Neuron (in vitro differentiated cells): ENCODE measurements around the gene WDR5B.

ENCODE experiments used
- H2AFZ ChIP-seq: one replicate; pipeline ENCODE4 v1.6.1; 2013; ENCODE audit warnings: low read depth, mild to moderate bottlenecking, inconsistent platforms, low read length, moderate library complexity
- H3K27me3 ChIP-seq: one replicate; pipeline ENCODE4 v1.6.1; 2013; ENCODE audit warnings: low read length; ENCODE audit not compliant: insufficient read depth
- H3K36me3 ChIP-seq: one replicate; pipeline ENCODE4 v1.6.1; 2013; ENCODE audit warnings: low read length; ENCODE audit not compliant: insufficient read depth
- H3K4me1 ChIP-seq: one replicate; pipeline ENCODE4 v1.6.1; 2013; ENCODE audit warnings: low read length; ENCODE audit not compliant: insufficient read depth
- H3K4me3 ChIP-seq: 2 replicates; pipeline ENCODE4 v1.5.1; 2013; ENCODE audit warnings: mild to moderate bottlenecking, low read length, moderate library complexity
- H3K9me3 ChIP-seq: one replicate; pipeline ENCODE4 v1.6.1; 2013; ENCODE audit warnings: low read length

Gene WDR5B

GRCh38 chr3:122398920-122399319, 16.9 kb downstream of the WDR5B start:
- no peaks in the 10 kb centered on the region for H3K36me3 ChIP-seq
- H3K27me3 ChIP-seq: no peaks in the 10 kb centered on the region
- no peak overlapping the region for H3K4me3 ChIP-seq
- H3K9me3 ChIP-seq: no peaks in the 10 kb centered on the region
- H2AFZ ChIP-seq: no peak overlapping the region
- H3K4me1 ChIP-seq: peaks cover 3% of the 10 kb centered on the region

GRCh38 chr3:122397201-122397600, 18.7 kb downstream of the WDR5B start:
- H3K36me3 ChIP-seq: no peaks in the 10 kb centered on the region
- no peaks in the 10 kb centered on the region for H3K27me3 ChIP-seq
- H3K4me3 ChIP-seq: no peak overlapping the region
- H3K4me1 ChIP-seq: peaks cover 4% of the 10 kb centered on the region
- no peak overlapping the region for H2AFZ ChIP-seq
- H3K9me3 ChIP-seq: no peaks in the 10 kb centered on the region

- no peaks in the 10 kb centered on the region for H3K9me3 ChIP-seq
- no peak overlapping the region for H2AFZ ChIP-seq
- no peaks in the 10 kb centered on the region for H3K27me3 ChIP-seq
- H3K4me1 ChIP-seq: peaks cover 8% of the 10 kb centered on the region
- no peak overlapping the region for H3K4me3 ChIP-seq
- no peaks in the 10 kb centered on the region for H3K36me3 ChIP-seq
These were observed 19.4 kb downstream of the WDR5B start for GRCh38 chr3:122396511-122396910.

- H3K27me3 ChIP-seq: no peaks in the 10 kb centered on the region
- H2AFZ ChIP-seq: no peak overlapping the region
- peaks cover 8% of the 10 kb centered on the region for H3K4me1 ChIP-seq
- no peaks in the 10 kb centered on the region for H3K9me3 ChIP-seq
- H3K36me3 ChIP-seq: no peaks in the 10 kb centered on the region
- H3K4me3 ChIP-seq: no peak overlapping the region
These were observed 20.3 kb downstream of the WDR5B start for GRCh38 chr3:122395582-122395981.

- no peak overlapping the region for H3K4me3 ChIP-seq
- H3K4me1 ChIP-seq: peaks cover 8% of the 10 kb centered on the region
- no peak overlapping the region for H2AFZ ChIP-seq
- no peaks in the 10 kb centered on the region for H3K27me3 ChIP-seq
- no peaks in the 10 kb centered on the region for H3K36me3 ChIP-seq
- H3K9me3 ChIP-seq: no peaks in the 10 kb centered on the region
These were observed 21.7 kb downstream of the WDR5B start for GRCh38 chr3:122394173-122394572.

GRCh38 chr3:122392868-122393844, 22.7 kb downstream of the WDR5B start:
- Histone ChIP-seq H3K4me3 (no peak overlapping the region), H3K36me3 (no peaks in the 10 kb centered on the region), H3K4me1 (peaks cover 8% of the 10 kb centered on the region), H2AFZ (no peak overlapping the region), H3K27me3 (no peaks in the 10 kb centered on the region), H3K9me3 (no peaks in the 10 kb centered on the region)

GRCh38 chr3:122391681-122392446, 24.0 kb downstream of the WDR5B start:
- H3K27me3 ChIP-seq: no peaks in the 10 kb centered on the region
- H3K36me3 ChIP-seq: no peaks in the 10 kb centered on the region
- H3K9me3 ChIP-seq: no peaks in the 10 kb centered on the region
- no peak overlapping the region for H2AFZ ChIP-seq
- H3K4me3 ChIP-seq: no peak overlapping the region
- peaks cover 8% of the 10 kb centered on the region for H3K4me1 ChIP-seq

GRCh38 chr3:122390665-122391064, 25.2 kb downstream of the WDR5B start:
- H2AFZ ChIP-seq: no peak overlapping the region
- H3K4me1 ChIP-seq: peaks cover 8% of the 10 kb centered on the region
- no peak overlapping the region for H3K4me3 ChIP-seq
- H3K36me3 ChIP-seq: no peaks in the 10 kb centered on the region
- H3K9me3 ChIP-seq: no peaks in the 10 kb centered on the region
- no peaks in the 10 kb centered on the region for H3K27me3 ChIP-seq

- no peak overlapping the region for H2AFZ ChIP-seq
- H3K4me1 ChIP-seq: peaks cover 8% of the 10 kb centered on the region
- no peak overlapping the region for H3K4me3 ChIP-seq
- no peaks in the 10 kb centered on the region for H3K27me3 ChIP-seq
- no peaks in the 10 kb centered on the region for H3K9me3 ChIP-seq
- no peaks in the 10 kb centered on the region for H3K36me3 ChIP-seq
These were observed 26.0 kb downstream of the WDR5B start for GRCh38 chr3:122389892-122390291.

- no peaks in the 10 kb centered on the region for H3K36me3 ChIP-seq
- H3K9me3 ChIP-seq: no peaks in the 10 kb centered on the region
- H3K4me1 ChIP-seq: peaks cover 12% of the 10 kb centered on the region
- no peaks in the 10 kb centered on the region for H3K27me3 ChIP-seq
- H3K4me3 ChIP-seq: no peak overlapping the region
- no peak overlapping the region for H2AFZ ChIP-seq
These were observed 26.7 kb downstream of the WDR5B start for GRCh38 chr3:122389197-122389596.

GRCh38 chr3:122387709-122388108, 28.2 kb downstream of the WDR5B start:
- peaks cover 10% of the 10 kb centered on the region for H3K4me1 ChIP-seq
- no peaks in the 10 kb centered on the region for H3K9me3 ChIP-seq
- no peaks in the 10 kb centered on the region for H3K36me3 ChIP-seq
- H2AFZ ChIP-seq: no peak overlapping the region
- H3K4me3 ChIP-seq: no peak overlapping the region
- no peaks in the 10 kb centered on the region for H3K27me3 ChIP-seq

- Histone ChIP-seq H3K27me3 (no peaks in the 10 kb centered on the region), H3K9me3 (no peaks in the 10 kb centered on the region), H3K36me3 (no peaks in the 10 kb centered on the region), H3K4me1 (peaks cover 9% of the 10 kb centered on the region), H3K4me3 (peak within 1 kb of the TSS; percentile 87), H2AFZ (peak within 1 kb of the TSS; percentile 52)
These were observed 31.8 kb downstream of the WDR5B start, which contains the start of gene FAM162A for GRCh38 chr3:122383771-122384697. Gene FAM162A, plus strand, starts transcription at chr3:122384182. Its CDS starts 84 bp downstream, at chr3:122384266.
